ENCODE results near the gene ZNF684. TPM values are rescaled to one million over a fixed set of nuclear protein-coding genes. Genes with fewer than 3 reads are reported as not detected.

ZNF684 gene
- polyA plus RNA-seq, 1 experiment = 3.2 TPM

DNA sequence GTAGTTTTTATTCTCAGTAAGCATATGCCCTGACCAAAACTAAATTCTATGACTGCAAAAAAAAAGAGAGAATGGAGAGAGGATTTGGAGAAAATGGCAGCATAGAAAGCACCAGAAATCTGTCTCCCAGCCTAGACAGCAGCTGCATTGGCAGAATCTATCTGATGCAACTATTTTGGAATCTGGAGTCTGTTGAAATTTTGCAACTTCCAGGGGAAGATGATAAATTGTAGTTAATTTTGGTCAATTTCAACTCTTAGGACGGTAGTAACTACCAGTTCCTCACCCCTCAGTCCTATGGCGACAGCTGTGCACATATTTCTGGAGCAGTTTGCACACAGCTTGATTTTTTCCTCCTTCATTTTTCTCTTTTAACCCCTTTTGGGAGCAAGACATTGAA lies 11.9 kb upstream of the ZNF684 start:
- Histone ChIP-seq H3K27me3 (ENCODE audit: control insufficient read depth, insufficient read depth, low read length) (no peaks in the 10 kb centered on the region), H3K27ac (ENCODE audit: low read depth, low read length) (no peak overlapping the region), H3K9me3 (ENCODE audit: control insufficient read depth, insufficient read depth, low read length) (peaks cover 57% of the 10 kb centered on the region), H3K4me3 (ENCODE audit: low read depth, low read length) (no peak overlapping the region)
- no peak for DNase-seq (ENCODE audit: low read depth, low spot score)
- CTCF ChIA-PET = interaction anchor here (2.0 kb wide), 1 partner anchor 13 kb away, joined by 6 read pairs; no protein-coding TSS in a partner anchor
- POLR2A ChIA-PET = no interaction called here
- TF ChIP-seq, protein P1, sequence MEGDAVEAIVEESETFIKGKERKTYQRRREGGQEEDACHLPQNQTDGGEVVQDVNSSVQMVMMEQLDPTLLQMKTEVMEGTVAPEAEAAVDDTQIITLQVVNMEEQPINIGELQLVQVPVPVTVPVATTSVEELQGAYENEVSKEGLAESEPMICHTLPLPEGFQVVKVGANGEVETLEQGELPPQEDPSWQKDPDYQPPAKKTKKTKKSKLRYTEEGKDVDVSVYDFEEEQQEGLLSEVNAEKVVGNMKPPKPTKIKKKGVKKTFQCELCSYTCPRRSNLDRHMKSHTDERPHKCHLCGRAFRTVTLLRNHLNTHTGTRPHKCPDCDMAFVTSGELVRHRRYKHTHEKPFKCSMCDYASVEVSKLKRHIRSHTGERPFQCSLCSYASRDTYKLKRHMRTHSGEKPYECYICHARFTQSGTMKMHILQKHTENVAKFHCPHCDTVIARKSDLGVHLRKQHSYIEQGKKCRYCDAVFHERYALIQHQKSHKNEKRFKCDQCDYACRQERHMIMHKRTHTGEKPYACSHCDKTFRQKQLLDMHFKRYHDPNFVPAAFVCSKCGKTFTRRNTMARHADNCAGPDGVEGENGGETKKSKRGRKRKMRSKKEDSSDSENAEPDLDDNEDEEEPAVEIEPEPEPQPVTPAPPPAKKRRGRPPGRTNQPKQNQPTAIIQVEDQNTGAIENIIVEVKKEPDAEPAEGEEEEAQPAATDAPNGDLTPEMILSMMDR (IDR thresholded peaks at IDR 0.05; ENCODE audit: low read depth, low read length) = no peak

GRCh38 chr1:40530735-40531380 lies 579 bp upstream of the ZNF684 start:
- CTCF ChIA-PET = no interaction called here
- H3K4me3 ChIP-seq (ENCODE audit: low read depth, low read length) = peak overlapping the region; percentile 89
- POLR2A ChIA-PET = interaction anchor here (0.9 to 1.2 kb wide), 2 partner anchors 81 to 161 kb away, joined by 3 to 6 read pairs; partner anchors contain the start of genes NFYC and ZFP69B
- peak overlapping the region; percentile 77 for H3K27ac ChIP-seq (ENCODE audit: low read depth, low read length)
- TF ChIP-seq, protein P1 (IDR thresholded peaks at IDR 0.05; ENCODE audit: low read depth, low read length) = no peak
- DNase-seq (ENCODE audit: low read depth, low spot score) = no peak
- no peaks in the 10 kb centered on the region for H3K9me3 ChIP-seq (ENCODE audit: control insufficient read depth, insufficient read depth, low read length)
- no peaks in the 10 kb centered on the region for H3K27me3 ChIP-seq (ENCODE audit: control insufficient read depth, insufficient read depth, low read length)

GRCh38 chr1:40532062-40532389 lies 589 bp downstream of the ZNF684 start:
- Histone ChIP-seq H3K4me3 (ENCODE audit: low read depth, low read length) (peak overlapping the region; percentile 89), H3K27me3 (ENCODE audit: control insufficient read depth, insufficient read depth, low read length) (no peaks in the 10 kb centered on the region), H3K9me3 (ENCODE audit: control insufficient read depth, insufficient read depth, low read length) (no peaks in the 10 kb centered on the region), H3K27ac (ENCODE audit: low read depth, low read length) (peak overlapping the region; percentile 77)
- TF ChIP-seq, protein P1 (IDR thresholded peaks at IDR 0.05; ENCODE audit: low read depth, low read length) = no peak
- ChIA-PET POLR2A (interaction anchor here (0.6 to 1.2 kb wide), 3 partner anchors 81 to 160 kb away, joined by 3 to 6 read pairs (median 5); partner anchors contain the start of gene NFYC), CTCF (interaction anchor here (0.6 to 2.2 kb wide), 22 partner anchors 10 to 421 kb away, joined by 3 to 12 read pairs (median 4); partner anchors contain the start of genes EXO5 and SMAP2)
- DNase-seq (ENCODE audit: low read depth, low spot score) = no peak

- H3K27ac ChIP-seq (ENCODE audit: low read depth, low read length) = no peak overlapping the region
- DNase-seq (ENCODE audit: low read depth, low spot score) = no peak
- POLR2A ChIA-PET = no interaction called here
- no peaks in the 10 kb centered on the region for H3K27me3 ChIP-seq (ENCODE audit: control insufficient read depth, insufficient read depth, low read length)
- H3K4me3 ChIP-seq (ENCODE audit: low read depth, low read length) = no peak overlapping the region
- TF ChIP-seq, protein P1 (IDR thresholded peaks at IDR 0.05; ENCODE audit: low read depth, low read length) = peak; percentile 70
- CTCF ChIA-PET = interaction anchor here (0.5 to 2.2 kb wide), 34 partner anchors 9 to 1697 kb away, joined by 3 to 12 read pairs (median 4); partner anchors contain the start of genes EXO5 and SMAP2
- H3K9me3 ChIP-seq (ENCODE audit: control insufficient read depth, insufficient read depth, low read length) = no peaks in the 10 kb centered on the region
Measured at GRCh38 chr1:40532844-40533424, 1.5 kb downstream of the ZNF684 start.

GRCh38 chr1:40534589-40534988 lies 3.2 kb downstream of the ZNF684 start:
- CTCF ChIA-PET = no interaction called here
- no peaks in the 10 kb centered on the region for H3K9me3 ChIP-seq (ENCODE audit: control insufficient read depth, insufficient read depth, low read length)
- no peak overlapping the region for H3K27ac ChIP-seq (ENCODE audit: low read depth, low read length)
- no peak overlapping the region for H3K4me3 ChIP-seq (ENCODE audit: low read depth, low read length)
- POLR2A ChIA-PET = no interaction called here
- TF ChIP-seq, protein P1 (IDR thresholded peaks at IDR 0.05; ENCODE audit: low read depth, low read length) = no peak
- no peak for DNase-seq (ENCODE audit: low read depth, low spot score)
- no peaks in the 10 kb centered on the region for H3K27me3 ChIP-seq (ENCODE audit: control insufficient read depth, insufficient read depth, low read length)
